Sigmoid colon (tissue), 7 donors: Measurements from ENCODE around the gene VAMP1. TPM values are rescaled to one million over a fixed set of nuclear protein-coding genes. Genes with fewer than 3 reads are reported as not detected.
A peak's percentile ranks its signal among the peaks of the same experiment; 100 is the strongest.

Experiments used
- DNase-seq: peaks from one replicate; pipeline ENCODE4 v3.0.0-alpha.2; 2019
- H3K27ac ChIP-seq, 4 donors: fragments of 200-600 bp; sonication (generic); one replicate each; pipeline ENCODE4 v1.5.1; 2016 to 2019; ENCODE audit warnings: mild to moderate bottlenecking in 1 of 4
- H3K27me3 ChIP-seq, 3 donors: fragments of 200-600 bp; sonication (generic); one replicate each; pipeline ENCODE4 v1.5.1; 2019; ENCODE audit warnings: mild to moderate bottlenecking in 1 of 3
- H3K36me3 ChIP-seq, 4 donors: fragments of 200-600 bp; sonication (generic); one replicate each; pipeline ENCODE4 v1.5.1; 2016 to 2019
- H3K4me1 ChIP-seq, 4 donors: fragments of 200-600 bp; sonication (generic); one replicate each; pipeline ENCODE4 v1.5.1; 2017 to 2019
- H3K4me3 ChIP-seq, 4 donors: fragments of 200-600 bp; sonication (generic); one replicate each; pipeline ENCODE4 v1.5.1; 2017 to 2019; ENCODE audit warnings: mild to moderate bottlenecking in 2 of 4, moderate library complexity in 1 of 4
- H3K9me3 ChIP-seq, 4 donors: fragments of 200-600 bp in 3 of 4; sonication (generic) in 3 of 4; one replicate each; pipeline versions ENCODE4 v1.5.1 to v1.6.1; 2013 to 2019
- CTCF ChIP-seq, 4 experiments: fragments of 450-650 bp in 3 of 4; fragments of 200-600 bp in 1 of 4; IDR thresholded peaks; one replicate each; pipeline ENCODE4 v1.5.1; 2016 to 2019; ENCODE audit warnings: antibody characterized with exemption in 4 of 4, mild to moderate bottlenecking in 3 of 4, moderate library complexity in 2 of 4
- EP300 ChIP-seq, 4 donors: sonication (generic); formaldehyde crosslinking; IDR thresholded peaks; one replicate each; pipeline ENCODE4 v1.6.1; 2017; ENCODE audit warnings: antibody characterized with exemption in 4 of 4
- POLR2A ChIP-seq, 2 donors: fragments of 450-650 bp; IDR thresholded peaks; one replicate each; pipeline ENCODE4 v1.6.1; 2016; ENCODE audit warnings: antibody characterized with exemption in 2 of 2, mild to moderate bottlenecking in 2 of 2, moderate library complexity in 2 of 2
- POLR2AphosphoS5 ChIP-seq, 4 donors: sonication (generic); formaldehyde crosslinking; IDR thresholded peaks; one replicate each; pipeline ENCODE4 v1.6.1; 2017; ENCODE audit warnings: antibody characterized with exemption in 4 of 4
- WGBS, 2 donors: extraction: QIAGEN DNeasy Blood & Tissue Kit; methylation state at CpG; one replicate each; pipeline ENCODE4 v1.1.7; 2013; 5-methylcytosine and 5-hydroxymethylcytosine counted together
- intact Hi-C: fragments of 100-400 bp; cut with DNase I; formaldehyde crosslinking; loops from one replicate; pipeline ENCODE4 v1.15.1; 2023
- polyA plus RNA-seq, 3 donors: library from polyadenylated mRNA; stranded (reverse); fragments of 200-250 nt; gene quantifications; one replicate each; pipeline ENCODE4 v1.2.3, GENCODE V29; 2013
- total RNA-seq, 4 donors: library from RNA; depleted of rRNA; stranded (reverse); fragments of >200 nt; gene quantifications; one replicate each; pipeline ENCODE4 v1.1.0, GENCODE V29; 2016
- donor health status: healthy with polysubstance abuse.
- donor health status: Bipolar disorder and iron deficiency.
- donor health status: healthy.

Gene VAMP1
- total RNA-seq: 10 to 100 TPM; 11.5 to 44.0 (median 17.2) TPM
- 10 to 100 TPM in 1 of 3 donors, 1 to 10 TPM in 2; 2.3 to 12.8 (median 3.0) TPM for polyA plus RNA-seq

GRCh38 chr12:6470375-6471163 is at the start of gene VAMP1:
Gene VAMP1, minus strand, starts transcription at chr12:6470677. Its CDS starts 146 bp downstream, at chr12:6470531.
- Histone ChIP-seq H3K27ac (peak within 1 kb of the TSS; percentile 89 to 92 (median 90)), H3K4me3 (peak within 1 kb of the TSS; percentile 63 to 81 (median 71)), H3K27me3 (no peaks in the 10 kb centered on the region), H3K36me3 (peaks cover 0 to 12% (median 0%) of the 10 kb centered on the region in 4 donors), H3K9me3 (no peaks in the 10 kb centered on the region), H3K4me1 (peaks cover 0 to 38% (median 33%) of the 10 kb centered on the region in 4 donors)
- peak; percentile 99 for DNase-seq
- intact Hi-C loops: loop anchor here (1.0 to 2.0 kb wide), 4 partner anchors 20 to 148 kb away; partner anchors contain the start of gene MRPL51
- TF ChIP-seq CTCF (IDR thresholded peaks at IDR 0.05) (peak in 1 of 4 experiments; percentile 18), EP300 (IDR thresholded peaks at IDR 0.05) (no peak), POLR2A (IDR thresholded peaks at IDR 0.05) (peak; percentile 98 to 99), POLR2AphosphoS5 (IDR thresholded peaks at IDR 0.05) (peak; percentile 99 to 100 (median 100))
- WGBS, 2 donors: 0% methylated on average over 69 of the region's 69 CpGs

GRCh38 chr12:6520186-6520585 is 49.7 kb upstream of the VAMP1 start:
- peaks cover 20 to 91% (median 49%) of the 10 kb centered on the region in 4 donors for H3K36me3 ChIP-seq

GRCh38 chr12:6508087-6508486 is 37.6 kb upstream of the VAMP1 start:
- intact Hi-C loops: no loop called here
- Histone ChIP-seq H3K27ac (peak overlapping the region in 1 of 4 donors; percentile 14), H3K4me1 (peaks cover 0 to 8% (median 0%) of the 10 kb centered on the region in 4 donors), H3K27me3 (no peaks in the 10 kb centered on the region), H3K9me3 (no peaks in the 10 kb centered on the region), H3K4me3 (no peak overlapping the region), H3K36me3 (peaks cover 5 to 50% (median 9%) of the 10 kb centered on the region in 4 donors)
- TF ChIP-seq POLR2A (IDR thresholded peaks at IDR 0.05) (no peak), CTCF (IDR thresholded peaks at IDR 0.05) (no peak), POLR2AphosphoS5 (IDR thresholded peaks at IDR 0.05) (no peak), EP300 (IDR thresholded peaks at IDR 0.05) (no peak)
- 83 to 89% methylated on average over 7 of the region's 7 CpGs for WGBS, 2 donors
- no peak for DNase-seq

More at GRCh38 chr12:6520186-6520585, 49.7 kb upstream of the VAMP1 start:
- H3K9me3 ChIP-seq: no peaks in the 10 kb centered on the region
- TF ChIP-seq POLR2A (IDR thresholded peaks at IDR 0.05) (no peak), POLR2AphosphoS5 (IDR thresholded peaks at IDR 0.05) (no peak), EP300 (IDR thresholded peaks at IDR 0.05) (no peak), CTCF (IDR thresholded peaks at IDR 0.05) (no peak)
- H3K4me1 ChIP-seq: no peaks in the 10 kb centered on the region
- no peak overlapping the region for H3K4me3 ChIP-seq
- WGBS, 2 donors: 67 to 80% methylated on average over 3 of the region's 3 CpGs
- DNase-seq: no peak
- intact Hi-C loops: no loop called here
- no peak overlapping the region for H3K27ac ChIP-seq
- H3K27me3 ChIP-seq: no peaks in the 10 kb centered on the region

GRCh38 chr12:6507102-6507998 is 36.9 kb upstream of the VAMP1 start:
- Histone ChIP-seq H3K27me3 (no peaks in the 10 kb centered on the region), H3K4me3 (no peak overlapping the region), H3K27ac (peak overlapping the region in 1 of 4 donors; percentile 14), H3K36me3 (peaks cover 5 to 44% (median 5%) of the 10 kb centered on the region in 4 donors), H3K9me3 (no peaks in the 10 kb centered on the region), H3K4me1 (peaks cover 0 to 8% (median 0%) of the 10 kb centered on the region in 4 donors)
- intact Hi-C loops: no loop called here
- WGBS, 2 donors: 93% methylated on average over 12 of the region's 12 CpGs
- no peak for TF ChIP-seq POLR2AphosphoS5 (IDR thresholded peaks at IDR 0.05)
- no peak for TF ChIP-seq EP300 (IDR thresholded peaks at IDR 0.05)
- TF ChIP-seq CTCF (IDR thresholded peaks at IDR 0.05): no peak
- no peak for TF ChIP-seq POLR2A (IDR thresholded peaks at IDR 0.05)
- no peak for DNase-seq
